ENCODE measurements around the gene S1PR1. TPM values are rescaled to one million over a fixed set of nuclear protein-coding genes. Genes with fewer than 3 reads are reported as not detected.

The S1PR1 gene
- total and polyA plus RNA-seq, 10 donors = 42.5 to 219 (median 122) TPM

GRCh38 chr1:101267082-101267481 is 30.3 kb downstream of the S1PR1 start:
- whole genome bisulfite sequencing, 5 donors = 83 to 90% (median 88%) methylated on average over 2 of the region's 2 CpGs

GRCh38 chr1:101268893-101269292 is 32.1 kb downstream of the S1PR1 start:
- peaks cover 0 to 17% (median 11%) of the 10 kb centered on the region in 8 donors for H3K9me3 ChIP-seq
- intact Hi-C loops (cut with DNase I; ENCODE audit: low total_unique reads) = no loop called here

More at GRCh38 chr1:101267082-101267481, 30.3 kb downstream of the S1PR1 start:
- no peak for DNase-seq
- Histone ChIP-seq H3K4me1 (peaks cover 22 to 36% (median 33%) of the 10 kb centered on the region in 6 donors), H3K36me3 (no peaks in the 10 kb centered on the region), H3K27ac (no peak overlapping the region), H3K27me3 (replicated peaks in 1 of 7) (no peaks in the 10 kb centered on the region), H3K9me3 (peaks cover 0 to 14% (median 11%) of the 10 kb centered on the region in 8 donors), H3K4me3 (no peak overlapping the region)
- intact Hi-C loops (cut with DNase I; ENCODE audit: low total_unique reads) = no loop called here
- TF ChIP-seq CTCF (IDR thresholded peaks at IDR 0.05 in 8 of 11, conservative IDR thresholded peaks at IDR 0.05 in 3 of 11) (no peak), POLR2AphosphoS5 (IDR thresholded peaks at IDR 0.05) (no peak), POLR2A (IDR thresholded peaks at IDR 0.05) (no peak)

GRCh38 chr1:101275672-101276071 is 38.9 kb downstream of the S1PR1 start:
- intact Hi-C loops (cut with DNase I; ENCODE audit: low total_unique reads) = no loop called here
- WGBS, 5 donors = 71 to 82% (median 77%) methylated on average over 5 of the region's 5 CpGs
- H3K27me3 ChIP-seq (replicated peaks in 1 of 7) = no peaks in the 10 kb centered on the region

More at GRCh38 chr1:101268893-101269292, 32.1 kb downstream of the S1PR1 start:
- Histone ChIP-seq H3K27me3 (replicated peaks in 1 of 7) (no peaks in the 10 kb centered on the region), H3K4me1 (peaks cover 13 to 18% (median 15%) of the 10 kb centered on the region in 6 donors), H3K36me3 (no peaks in the 10 kb centered on the region), H3K4me3 (no peak overlapping the region), H3K27ac (no peak overlapping the region)
- DNase-seq = no peak
- TF ChIP-seq CTCF (IDR thresholded peaks at IDR 0.05 in 8 of 11, conservative IDR thresholded peaks at IDR 0.05 in 3 of 11) (no peak), POLR2A (IDR thresholded peaks at IDR 0.05) (no peak), POLR2AphosphoS5 (IDR thresholded peaks at IDR 0.05) (no peak)
- WGBS, 5 donors = 94 to 98% (median 98%) methylated on average over 2 of the region's 2 CpGs

GRCh38 chr1:101276818-101277217 is 40.0 kb downstream of the S1PR1 start:
- Histone ChIP-seq H3K27ac (no peak overlapping the region), H3K9me3 (peaks cover 0 to 7% (median 2%) of the 10 kb centered on the region in 8 donors), H3K36me3 (no peaks in the 10 kb centered on the region), H3K4me1 (peaks cover 0 to 42% (median 9%) of the 10 kb centered on the region in 6 donors), H3K27me3 (replicated peaks in 1 of 7) (no peaks in the 10 kb centered on the region), H3K4me3 (no peak overlapping the region)
- intact Hi-C loops (cut with DNase I; ENCODE audit: low total_unique reads) = no loop called here
- no peak for DNase-seq
- no peak for TF ChIP-seq CTCF (IDR thresholded peaks at IDR 0.05 in 8 of 11, conservative IDR thresholded peaks at IDR 0.05 in 3 of 11)
- no peak for TF ChIP-seq POLR2A (IDR thresholded peaks at IDR 0.05)
- TF ChIP-seq POLR2AphosphoS5 (IDR thresholded peaks at IDR 0.05) = no peak
- 28 to 52% (median 40%) methylated on average over 6 of the region's 6 CpGs for WGBS, 5 donors

More at GRCh38 chr1:101275672-101276071, 38.9 kb downstream of the S1PR1 start:
- H3K9me3 ChIP-seq = peaks cover 0 to 17% (median 11%) of the 10 kb centered on the region in 8 donors
- TF ChIP-seq POLR2AphosphoS5 (IDR thresholded peaks at IDR 0.05) (no peak), POLR2A (IDR thresholded peaks at IDR 0.05) (no peak), CTCF (IDR thresholded peaks at IDR 0.05 in 8 of 11, conservative IDR thresholded peaks at IDR 0.05 in 3 of 11) (no peak)
- H3K4me3 ChIP-seq = no peak overlapping the region
- peaks cover 0 to 40% (median 9%) of the 10 kb centered on the region in 6 donors for H3K4me1 ChIP-seq
- no peak overlapping the region for H3K27ac ChIP-seq
- no peaks in the 10 kb centered on the region for H3K36me3 ChIP-seq
- no peak for DNase-seq
